Activated CD4-positive, alpha-beta T cell treated with anti-CD3 and anti-CD28 coated beads for 1 hour (primary cell): ENCODE measurements around the gene RGS7.
"Not testable (repeated sequence)": the region's sequence is repeated elsewhere in the genome, so short reads cannot be mapped to it uniquely, and the experiment has no call there.

Experiments used
- DNase-seq: peaks from one replicate; pipeline ENCODE4 v3.0.0-alpha.2; 2020

Gene RGS7

GRCh38 chr1:241068359-241068758, 288.6 kb downstream of the RGS7 start:
- DNase-seq, result no peak

- no peak for DNase-seq
Measured at GRCh38 chr1:241063276-241063675, 293.7 kb downstream of the RGS7 start.

GRCh38 chr1:241061062-241061461, 295.9 kb downstream of the RGS7 start:
- DNase-seq, result no peak

- no peak for DNase-seq
Measured at GRCh38 chr1:241048622-241049021, 308.4 kb downstream of the RGS7 start.

GRCh38 chr1:241045659-241046058, 311.3 kb downstream of the RGS7 start:
- no peak for DNase-seq

GRCh38 chr1:241034203-241034936, 322.6 kb downstream of the RGS7 start:
- no peak for DNase-seq

- DNase-seq, result no peak
Measured at GRCh38 chr1:241024834-241025233, 332.2 kb downstream of the RGS7 start.

- no peak for DNase-seq
Measured at GRCh38 chr1:241022366-241022765, 334.6 kb downstream of the RGS7 start.

GRCh38 chr1:241020851-241021697, 335.9 kb downstream of the RGS7 start:
- no peak for DNase-seq

GRCh38 chr1:241012708-241013340, 344.2 kb downstream of the RGS7 start:
- no peak for DNase-seq

GRCh38 chr1:241007668-241008067, 349.3 kb downstream of the RGS7 start:
- no peak for DNase-seq

- DNase-seq, result no peak
Measured at GRCh38 chr1:240999826-241000225, 357.2 kb downstream of the RGS7 start.

- DNase-seq, result no peak
Measured at GRCh38 chr1:240998441-240999015, 358.5 kb downstream of the RGS7 start.

GRCh38 chr1:240998024-240998423, 359.0 kb downstream of the RGS7 start:
- no peak for DNase-seq

GRCh38 chr1:240993004-240993403, 364.0 kb downstream of the RGS7 start:
- no peak for DNase-seq

GRCh38 chr1:240991230-240991629, 365.8 kb downstream of the RGS7 start:
- DNase-seq, result no peak

- DNase-seq, result no peak
Measured at GRCh38 chr1:240987928-240988327, 369.1 kb downstream of the RGS7 start.

GRCh38 chr1:240985081-240985480, 371.9 kb downstream of the RGS7 start:
- no peak for DNase-seq

- no peak for DNase-seq
Measured at GRCh38 chr1:240980342-240980741, 376.7 kb downstream of the RGS7 start.

GRCh38 chr1:240976685-240977084, 380.3 kb downstream of the RGS7 start:
- DNase-seq, result no peak

GRCh38 chr1:240973875-240974274, 383.1 kb downstream of the RGS7 start:
- no peak for DNase-seq

GRCh38 chr1:240972059-240972458, 384.9 kb downstream of the RGS7 start:
- DNase-seq, result not testable (repeated sequence)

- DNase-seq, result no peak
Measured at GRCh38 chr1:240970253-240970652, 386.8 kb downstream of the RGS7 start.
